DMS53 (cell line): ENCODE measurements around the gene ANO4.

Source experiments
- DNase-seq: peaks from one replicate; lab custom pipeline; 2025; lab: John Stamatoyannopoulos, UW

Gene ANO4

DNA sequence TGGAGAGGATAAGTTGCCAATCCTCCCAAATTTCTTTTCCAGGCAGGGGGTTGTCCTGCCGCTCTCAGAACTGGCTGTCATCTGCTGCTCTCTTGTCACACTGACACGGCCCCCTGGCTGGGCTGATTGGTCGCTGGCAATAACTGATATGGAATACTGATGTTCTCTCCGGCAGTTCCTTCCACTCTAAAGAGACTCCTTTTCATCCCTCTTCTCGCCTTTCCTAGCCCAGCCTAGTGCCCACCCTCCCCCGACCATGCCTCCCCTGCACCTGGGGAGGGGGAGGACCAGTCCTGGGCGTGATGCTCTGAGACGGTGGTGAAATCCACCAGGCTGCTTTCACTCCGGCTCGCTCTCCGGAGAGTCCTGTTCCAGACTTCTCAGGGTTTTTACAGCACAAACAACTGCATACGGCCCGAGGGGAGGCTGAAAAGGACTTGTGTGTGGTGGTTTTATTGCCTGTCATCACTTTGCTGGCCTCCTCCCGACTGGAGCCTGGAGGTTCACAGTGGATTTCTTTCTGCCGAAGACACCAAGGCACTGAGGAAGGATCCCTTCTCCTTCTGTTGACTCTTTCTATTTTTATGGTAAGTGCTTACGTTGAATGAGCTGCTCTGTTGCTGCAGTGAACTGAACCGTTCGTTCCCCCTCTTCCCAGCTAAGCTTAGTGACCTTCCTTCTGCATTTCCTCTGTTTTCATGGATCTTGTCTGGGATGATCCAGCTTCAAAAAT is at the start of gene ANO4:
Gene ANO4, plus strand, starts transcription at position 336 of the 733 bp plus-strand sequence. CDS start 107,010 bp downstream, outside the sequence.
- peak; percentile 57 for DNase-seq

DNA sequence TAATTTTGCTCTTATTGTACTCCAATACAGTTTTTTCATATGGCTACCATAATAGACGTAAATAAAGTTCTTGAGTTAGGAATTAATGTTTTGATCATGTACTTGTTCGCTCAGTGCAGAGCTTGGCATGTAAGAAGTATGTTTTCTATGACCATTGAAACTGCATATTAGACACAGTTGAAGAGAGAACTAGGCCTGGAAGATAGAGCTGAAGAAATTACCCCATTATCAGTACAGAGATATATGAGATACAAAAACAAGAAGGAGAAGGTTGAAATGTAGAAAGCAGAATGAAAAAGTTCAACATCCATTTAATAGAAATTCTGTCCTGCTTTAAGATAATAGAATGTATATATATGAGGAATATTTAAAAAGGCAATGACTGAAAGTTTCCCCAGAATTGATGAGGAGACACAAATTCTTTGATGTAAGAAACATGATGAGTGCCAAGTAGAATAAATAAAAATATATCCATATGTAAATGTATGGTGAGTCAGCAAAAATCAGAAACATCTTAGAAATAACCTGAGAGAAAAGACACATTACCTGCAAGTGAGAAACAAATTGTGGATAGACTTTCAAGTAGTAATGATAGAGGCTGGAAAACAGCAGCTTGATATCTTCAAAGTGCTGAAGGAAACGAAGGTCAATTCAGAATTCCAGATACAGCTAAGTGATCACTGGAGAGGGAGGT is 49.1 kb upstream of the ANO4 start:
- DNase-seq = no peak

DNA sequence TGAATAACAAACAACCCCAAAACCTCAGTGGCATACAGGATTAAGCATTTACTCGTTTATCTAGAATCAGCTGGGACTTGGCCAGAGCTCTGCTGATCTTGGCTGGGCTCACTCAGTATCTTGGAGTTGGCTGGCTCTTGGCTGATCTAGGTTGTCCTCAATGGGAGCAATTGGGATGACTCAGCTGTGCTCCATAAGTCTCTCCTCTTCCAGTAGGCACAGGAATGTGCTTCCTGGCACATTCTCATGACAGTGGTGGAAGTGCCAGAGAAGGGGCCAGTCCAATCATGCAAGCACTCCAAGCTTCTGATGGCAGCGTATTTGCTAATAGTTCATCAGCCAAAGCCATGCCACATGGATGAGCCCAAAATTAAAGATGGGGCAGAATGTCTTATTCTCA is 41.7 kb upstream of the ANO4 start:
- DNase-seq = peak; percentile 52

DNA sequence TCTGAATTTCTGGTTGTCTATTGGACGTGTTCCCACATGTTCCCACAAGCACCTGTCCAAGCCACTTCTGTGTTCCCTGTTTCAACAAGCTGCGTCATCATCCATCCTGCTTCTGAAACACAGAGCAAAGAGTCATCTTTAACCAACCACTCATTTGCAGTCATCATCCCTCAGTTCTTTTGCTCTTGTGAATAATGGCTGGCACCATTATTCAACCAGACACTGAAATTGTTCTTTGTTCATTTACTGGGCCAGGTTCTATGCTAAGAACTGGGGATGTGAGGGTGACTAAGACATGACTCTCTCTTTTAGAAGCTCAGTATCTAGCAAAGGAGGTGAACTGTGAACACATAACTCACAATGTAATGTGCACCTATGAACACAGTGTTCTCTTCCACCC is 40.7 kb upstream of the ANO4 start:
- peak; percentile 97 for DNase-seq

DNA sequence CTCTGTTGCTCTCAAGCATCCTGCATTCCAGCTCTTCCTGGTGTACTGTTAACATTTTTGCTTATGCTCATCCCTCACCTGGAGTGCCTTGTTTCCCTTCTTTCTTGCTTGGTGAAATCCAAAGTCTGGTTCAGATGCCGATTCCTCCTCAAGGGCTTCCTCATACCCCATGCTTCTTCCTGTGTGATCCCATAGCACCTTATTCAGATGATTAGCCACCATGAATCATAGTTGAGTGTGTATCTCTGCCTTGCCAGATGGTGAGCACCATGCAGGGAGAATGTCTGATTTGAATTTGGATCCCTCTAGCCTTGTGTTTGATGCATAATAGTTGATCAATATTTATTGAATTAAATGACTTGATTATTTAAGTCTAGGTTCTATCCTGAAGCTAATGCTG is 39.4 kb upstream of the ANO4 start:
- peak; percentile 42 for DNase-seq

DNA sequence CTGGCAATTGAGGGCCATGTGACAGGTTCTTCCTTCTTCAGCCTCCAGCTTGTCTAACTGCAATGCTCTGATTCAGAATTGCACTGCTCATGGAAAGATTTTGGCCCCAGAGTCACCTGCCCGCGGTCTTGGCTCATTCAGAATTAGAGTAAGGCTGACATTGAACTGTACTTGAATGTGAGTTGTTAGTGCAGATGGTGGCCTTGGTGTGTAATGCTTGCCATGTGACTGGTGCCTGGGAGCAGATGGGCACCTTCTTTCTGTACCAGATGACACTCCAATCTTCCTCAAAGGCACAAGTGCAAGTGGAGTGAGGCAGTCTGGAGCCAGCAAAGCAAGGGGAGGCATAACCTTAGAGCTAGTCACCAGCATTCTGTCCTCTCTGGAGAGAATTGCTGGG is 36.5 kb upstream of the ANO4 start:
- DNase-seq = peak; percentile 23

DNA sequence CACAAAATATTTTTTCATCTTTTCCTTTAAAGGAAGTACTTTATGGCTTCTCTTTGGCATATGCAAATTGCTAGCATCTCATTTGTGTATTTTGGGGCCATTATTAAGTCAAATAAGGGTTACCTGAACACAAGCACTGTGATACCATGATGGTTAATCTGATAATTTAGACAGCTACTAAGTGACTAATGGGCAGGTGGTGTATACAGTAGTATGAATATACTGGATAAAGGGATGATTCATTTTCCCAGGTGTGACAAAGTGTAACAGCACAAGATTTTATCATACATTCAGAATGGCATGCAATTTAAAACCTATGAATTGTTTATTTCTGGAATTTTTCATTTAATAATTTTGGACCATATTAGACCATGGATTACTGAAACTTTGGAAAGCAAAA is 27.2 kb upstream of the ANO4 start:
- peak; percentile 22 for DNase-seq

DNA sequence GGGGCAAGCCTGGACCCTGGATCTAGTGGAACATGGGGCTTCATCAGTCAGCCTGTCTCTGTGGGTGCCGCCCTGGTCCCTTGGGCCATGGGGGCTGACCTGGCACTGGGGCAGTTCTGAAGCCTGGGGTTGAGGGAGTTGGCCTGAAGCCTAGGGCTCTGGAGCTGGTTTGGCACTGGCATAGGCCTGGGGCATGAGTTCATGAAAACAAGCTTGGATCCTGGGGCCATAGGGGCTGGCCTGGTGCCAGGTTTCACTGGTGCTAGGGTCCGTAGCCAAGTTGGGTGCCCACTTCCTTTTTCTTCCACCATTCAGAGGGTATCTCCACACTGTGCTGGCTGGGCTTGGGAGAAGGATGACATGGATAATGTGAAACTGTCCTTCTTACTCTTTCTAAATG is 26.6 kb upstream of the ANO4 start:
- no peak for DNase-seq

DNA sequence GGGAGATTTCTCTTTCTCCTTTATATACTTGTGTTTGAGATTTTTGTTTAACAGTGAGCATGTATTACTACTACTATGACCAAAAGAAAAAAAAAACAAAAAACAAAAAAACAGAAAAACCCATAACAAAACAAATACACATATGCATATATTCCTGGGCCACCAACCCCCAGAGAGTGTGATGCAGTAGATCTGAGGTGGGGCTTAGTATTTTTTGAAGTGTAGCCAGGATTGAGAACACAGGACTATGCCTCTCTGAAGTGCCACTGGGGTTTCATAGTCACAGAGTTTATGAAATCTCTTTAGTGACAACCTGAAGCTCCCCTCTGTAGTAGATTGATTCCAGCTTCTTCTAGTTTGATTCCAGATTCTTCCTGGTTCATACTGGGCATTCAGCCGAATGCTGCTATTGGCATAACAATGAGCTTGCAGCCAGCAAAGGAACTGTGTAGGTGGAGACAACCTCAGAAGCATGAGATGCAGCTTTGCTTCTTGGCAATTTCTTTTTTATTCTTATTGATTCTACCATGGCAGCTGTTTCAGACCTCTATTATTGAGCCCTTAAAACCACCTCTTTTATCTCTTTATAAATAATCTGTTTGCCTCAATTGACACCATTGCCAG is 15.5 kb upstream of the ANO4 start:
- no peak for DNase-seq

DNA sequence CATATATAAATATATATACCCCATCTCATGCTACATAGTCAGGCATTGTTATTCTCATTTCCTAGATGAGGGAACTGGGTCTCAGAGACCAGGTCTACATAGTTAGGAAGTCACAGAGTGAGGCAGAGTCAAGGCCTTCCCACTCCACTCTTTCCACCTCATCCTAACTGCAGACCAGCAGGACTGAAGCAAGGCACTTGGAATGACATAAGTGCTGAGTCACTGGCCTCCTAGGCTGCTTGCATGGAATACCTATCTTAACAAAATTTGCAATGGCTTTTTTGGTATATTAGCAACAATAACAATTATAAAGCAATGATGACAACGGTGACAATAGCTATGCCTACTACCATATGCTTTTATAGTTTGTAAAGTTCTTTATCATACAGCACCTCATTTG is 5.4 kb upstream of the ANO4 start:
- DNase-seq = peak; percentile 73

DNA sequence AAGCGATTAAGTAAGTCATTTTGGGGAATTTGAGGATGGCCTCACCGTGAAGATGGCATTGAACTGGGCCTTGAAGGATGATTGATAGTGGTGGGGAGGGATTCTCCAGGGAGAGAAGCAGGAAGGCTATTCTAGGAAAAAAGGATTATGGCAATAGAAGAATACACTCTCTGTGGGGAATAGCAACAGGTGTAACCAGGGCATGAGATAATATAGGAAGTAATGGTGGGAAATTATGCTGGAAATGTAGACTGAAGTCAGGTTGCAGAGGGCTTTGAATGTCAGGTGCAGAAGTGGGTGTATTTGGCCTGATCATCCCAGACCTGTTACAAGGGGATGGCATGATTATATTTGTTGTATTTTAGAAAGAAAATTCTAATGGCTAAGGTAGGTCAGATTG is 4.6 kb upstream of the ANO4 start:
- DNase-seq = no peak

DNA sequence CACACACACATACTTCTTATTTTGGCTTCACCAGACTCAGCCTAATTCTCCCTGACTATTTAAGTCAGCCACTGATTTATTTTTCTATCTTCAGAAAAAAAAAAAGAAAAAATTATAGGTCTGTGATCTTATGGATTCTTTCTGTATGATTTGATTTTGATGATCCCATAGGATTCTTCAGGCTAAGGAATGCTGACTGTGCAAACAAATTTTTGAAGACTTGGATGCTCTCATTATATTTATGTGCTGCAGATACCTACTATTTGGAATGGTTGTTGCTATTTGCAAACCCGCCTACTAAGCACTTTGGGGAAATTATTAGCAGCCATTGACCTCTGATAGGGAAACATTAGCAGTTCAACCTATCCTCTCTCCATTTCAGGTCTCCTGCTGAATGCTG is 4.0 kb upstream of the ANO4 start:
- no peak for DNase-seq

DNA sequence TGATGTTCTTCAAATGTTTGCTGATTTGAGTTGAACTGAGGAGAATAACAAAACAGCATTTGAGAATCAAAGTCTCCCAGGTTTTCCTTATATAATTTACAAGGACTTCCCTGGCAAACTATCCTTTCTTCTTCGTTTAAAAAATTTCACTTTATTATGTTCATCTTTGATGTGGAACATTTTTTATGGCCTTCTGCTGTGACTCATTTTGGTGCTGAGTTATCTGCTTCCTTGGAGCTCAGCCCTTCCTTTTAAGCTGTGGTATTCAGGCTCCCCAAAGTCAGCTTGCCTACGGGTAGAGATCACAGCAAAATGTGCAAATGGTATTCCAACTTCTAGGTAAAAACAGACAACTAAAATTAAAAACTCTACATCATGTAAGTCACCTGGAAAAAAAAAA is 1.4 kb upstream of the ANO4 start:
- DNase-seq = no peak

DNA sequence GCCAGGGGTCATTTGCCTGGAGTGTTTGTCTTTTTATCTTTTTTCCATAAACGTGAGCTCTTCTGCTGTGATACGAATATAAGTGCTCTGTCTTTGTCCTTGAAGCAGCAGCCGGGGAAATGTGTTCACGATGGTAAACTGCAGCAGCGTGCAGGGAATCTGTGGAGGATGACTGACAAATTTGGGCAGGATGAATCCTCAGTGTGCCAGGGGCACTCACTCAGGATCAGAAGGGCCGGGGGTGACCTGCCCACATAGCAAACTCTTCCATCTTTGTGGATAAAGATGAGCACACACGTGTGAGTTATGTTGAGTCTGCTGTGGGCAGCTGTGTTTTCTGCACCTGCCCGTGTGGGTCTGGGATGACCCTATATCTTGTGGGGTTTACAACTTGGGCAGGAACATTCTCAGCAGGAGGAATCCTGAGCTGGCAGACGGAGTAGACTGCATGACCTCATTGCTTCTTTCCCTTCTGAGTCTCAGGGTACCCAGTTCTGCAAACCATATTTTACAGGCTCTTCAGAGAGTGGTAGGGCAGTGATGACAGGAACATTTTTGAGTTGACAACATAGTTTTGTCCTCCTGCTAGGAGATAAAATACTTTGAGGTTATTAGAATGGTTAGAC is 711 bp downstream of the ANO4 start:
- DNase-seq = peak; percentile 42

DNA sequence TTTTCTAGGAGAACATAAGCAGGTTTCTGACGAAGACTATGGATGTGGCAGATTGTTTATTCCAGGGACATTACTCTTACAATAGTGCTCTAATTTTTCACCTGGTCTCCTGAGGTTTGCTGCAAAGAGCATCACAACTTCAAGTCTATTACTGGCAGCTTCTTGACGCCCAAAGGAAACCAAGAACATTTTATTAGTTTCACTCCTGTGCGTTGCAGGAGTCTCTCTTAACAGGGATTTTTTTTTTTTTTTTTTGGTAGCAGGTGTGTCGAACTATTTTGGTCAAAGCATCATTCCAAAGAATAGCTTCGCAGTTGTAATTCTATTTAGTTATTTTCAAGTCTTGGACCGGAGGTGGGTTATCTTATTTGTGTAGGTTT is 1.2 kb downstream of the ANO4 start:
- DNase-seq = no peak

DNA sequence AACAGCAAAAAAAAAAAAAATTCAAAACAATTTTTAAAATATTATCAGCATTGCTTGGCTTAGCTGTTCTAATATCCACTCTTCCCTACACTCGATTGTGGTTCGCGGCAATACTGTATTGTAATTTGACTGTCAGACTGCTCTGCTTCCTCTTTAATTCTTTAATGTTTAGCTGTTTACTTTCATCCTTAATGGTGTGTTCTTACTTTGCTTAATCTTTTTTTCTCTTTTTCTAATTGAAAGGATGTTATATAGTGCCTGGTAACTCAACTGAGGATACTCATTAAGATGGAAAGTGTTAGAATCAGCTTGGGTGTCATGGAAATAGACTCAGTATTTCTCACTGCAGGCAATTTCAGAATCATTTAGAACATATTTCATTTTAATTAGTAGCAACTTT is 2.0 kb downstream of the ANO4 start:
- DNase-seq = no peak

DNA sequence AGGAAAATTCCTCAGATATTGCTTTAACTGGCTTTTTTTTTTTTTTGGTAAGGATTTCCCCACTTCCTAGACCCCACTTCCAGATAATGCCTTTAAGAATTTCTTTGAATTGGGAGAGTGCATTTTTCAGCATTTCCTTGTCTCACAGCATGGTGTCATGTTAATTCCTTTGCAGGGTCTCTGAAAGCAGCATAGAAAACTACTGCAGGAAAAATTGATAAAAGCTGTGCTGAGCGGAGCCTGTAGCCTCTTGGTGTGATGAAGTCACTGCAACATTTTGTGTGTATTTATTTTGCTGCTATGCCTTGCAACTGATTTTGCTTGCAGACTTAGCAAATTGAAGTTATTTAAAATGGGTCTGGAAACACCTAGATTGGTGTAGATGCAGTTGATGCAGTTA is 2.7 kb downstream of the ANO4 start:
- DNase-seq = no peak

DNA sequence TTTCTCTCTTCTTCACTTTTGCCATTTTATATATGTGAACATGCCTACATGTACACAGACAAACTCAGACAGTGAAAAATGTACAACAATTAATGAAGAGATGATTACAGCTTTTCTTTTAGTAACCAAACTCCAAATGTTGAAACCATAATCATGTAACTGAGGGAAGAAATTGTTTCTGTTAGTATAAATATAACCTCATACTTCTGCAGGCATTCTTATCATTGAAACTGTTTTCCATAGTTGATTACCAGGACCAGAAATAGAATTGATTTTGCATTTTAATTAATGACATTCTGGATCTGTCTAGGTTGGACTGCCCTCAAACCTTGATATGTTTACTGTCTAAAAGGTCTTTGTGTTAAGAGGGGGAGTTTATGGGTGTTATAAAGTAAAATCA is 3.2 kb downstream of the ANO4 start:
- DNase-seq = no peak

DNA sequence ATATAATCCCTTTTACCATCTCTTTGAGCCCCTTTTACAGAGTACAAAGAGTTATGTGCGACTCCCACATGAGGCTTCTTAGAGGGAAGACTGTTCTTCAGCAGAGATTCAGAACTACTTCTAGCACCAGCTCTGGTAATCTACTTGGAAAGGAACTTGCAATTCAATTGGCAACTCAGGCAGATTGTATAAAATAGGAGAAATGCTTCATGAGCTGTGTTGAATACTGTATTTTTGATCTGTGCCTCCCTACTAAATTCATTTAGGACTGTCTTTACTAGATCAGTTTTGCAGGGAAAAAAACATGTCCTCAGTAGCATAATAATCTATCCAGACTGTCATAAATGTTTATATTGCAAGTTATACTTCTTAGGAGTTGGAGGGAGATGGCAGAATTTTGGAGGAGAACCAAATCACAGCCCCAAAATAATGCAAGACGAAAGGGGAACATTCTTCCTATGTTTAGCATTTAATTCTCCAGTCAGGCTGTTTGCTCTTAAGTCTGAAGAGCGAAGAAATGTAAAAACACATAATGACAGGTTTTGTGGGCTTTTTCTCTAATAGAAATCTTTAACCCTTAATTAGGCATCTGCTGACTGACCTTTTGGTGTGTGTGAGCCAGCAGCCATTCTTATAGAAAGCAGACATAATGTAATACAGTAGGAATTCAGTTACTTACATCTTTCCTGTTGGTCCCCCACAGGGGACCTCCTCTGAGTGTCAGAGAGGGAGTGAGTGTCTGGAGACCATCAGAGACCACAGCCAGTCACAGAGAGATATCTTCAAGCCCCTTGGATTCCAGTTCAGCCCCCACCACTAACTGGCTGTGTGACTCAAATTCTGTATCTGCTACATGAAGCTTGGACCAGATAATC is 3.9 kb downstream of the ANO4 start:
- no peak for DNase-seq

DNA sequence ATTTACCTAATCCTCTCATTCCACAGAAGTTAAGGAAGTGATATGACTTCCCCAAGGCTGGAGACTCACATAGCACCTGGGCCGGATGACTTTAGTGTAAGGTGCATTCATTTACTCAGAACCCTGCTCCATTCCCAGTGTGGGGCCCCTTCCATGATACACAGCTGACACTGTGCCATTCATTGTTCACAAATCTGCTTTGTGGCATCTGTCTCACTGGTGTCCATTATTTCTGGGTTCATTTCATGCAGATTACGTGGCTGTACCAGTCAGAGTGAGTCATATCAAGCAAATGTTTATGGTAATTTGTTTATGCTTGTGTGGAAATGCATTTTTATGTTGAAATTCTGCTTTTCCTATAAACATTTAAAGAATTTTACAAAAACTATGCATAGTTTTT is 5.2 kb downstream of the ANO4 start:
- no peak for DNase-seq

DNA sequence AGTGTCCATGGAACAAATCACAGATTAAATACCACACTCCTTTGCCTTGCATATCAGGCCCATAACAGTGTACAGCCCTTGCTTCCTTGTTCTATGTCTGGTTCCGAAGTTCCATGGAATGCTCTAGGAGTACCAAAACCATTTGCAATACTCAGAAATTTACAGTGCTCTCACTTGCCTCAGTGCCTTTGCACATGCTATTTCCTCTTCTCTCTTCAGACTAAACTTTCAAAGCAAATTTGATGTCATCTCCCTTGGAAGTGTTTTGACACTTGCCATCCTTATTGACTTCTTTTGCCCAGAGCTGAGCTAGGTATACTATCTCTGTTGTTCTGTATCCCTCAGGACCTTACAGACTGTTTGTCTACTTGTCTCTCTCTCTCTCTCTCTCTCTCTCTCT is 6.1 kb downstream of the ANO4 start:
- no peak for DNase-seq

DNA sequence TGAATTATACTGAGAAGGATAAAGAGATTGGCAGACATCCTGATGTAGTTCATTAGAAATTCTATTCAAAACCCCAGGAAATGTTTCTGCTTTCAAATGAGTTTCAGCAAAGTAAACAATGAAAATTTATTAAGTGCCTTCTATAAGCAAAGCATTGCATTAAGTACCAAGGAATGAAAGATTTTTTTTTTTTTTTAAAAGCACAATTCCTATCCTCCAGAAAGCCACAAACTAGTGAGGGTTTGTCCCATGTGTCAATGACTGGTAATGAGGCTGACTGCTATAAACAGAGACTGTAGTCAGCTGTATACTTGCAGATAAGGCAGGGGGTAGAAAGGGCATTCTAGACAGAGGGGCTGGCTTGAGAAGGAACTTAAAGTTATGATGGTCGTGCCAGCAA is 6.7 kb downstream of the ANO4 start:
- no peak for DNase-seq
